ENCODE measurements around the gene GFOD2. TPM values are rescaled to one million over a fixed set of nuclear protein-coding genes. Genes with fewer than 3 reads are reported as not detected.
A peak's percentile ranks its signal among the peaks of the same experiment; 100 is the strongest.

Gene GFOD2
- total and polyA plus RNA-seq, 2 of the 13 experiments (the other 11 are each of a cell fraction or from before 2014, with no cell fraction given): 11.1 to 17.2 TPM

DNA sequence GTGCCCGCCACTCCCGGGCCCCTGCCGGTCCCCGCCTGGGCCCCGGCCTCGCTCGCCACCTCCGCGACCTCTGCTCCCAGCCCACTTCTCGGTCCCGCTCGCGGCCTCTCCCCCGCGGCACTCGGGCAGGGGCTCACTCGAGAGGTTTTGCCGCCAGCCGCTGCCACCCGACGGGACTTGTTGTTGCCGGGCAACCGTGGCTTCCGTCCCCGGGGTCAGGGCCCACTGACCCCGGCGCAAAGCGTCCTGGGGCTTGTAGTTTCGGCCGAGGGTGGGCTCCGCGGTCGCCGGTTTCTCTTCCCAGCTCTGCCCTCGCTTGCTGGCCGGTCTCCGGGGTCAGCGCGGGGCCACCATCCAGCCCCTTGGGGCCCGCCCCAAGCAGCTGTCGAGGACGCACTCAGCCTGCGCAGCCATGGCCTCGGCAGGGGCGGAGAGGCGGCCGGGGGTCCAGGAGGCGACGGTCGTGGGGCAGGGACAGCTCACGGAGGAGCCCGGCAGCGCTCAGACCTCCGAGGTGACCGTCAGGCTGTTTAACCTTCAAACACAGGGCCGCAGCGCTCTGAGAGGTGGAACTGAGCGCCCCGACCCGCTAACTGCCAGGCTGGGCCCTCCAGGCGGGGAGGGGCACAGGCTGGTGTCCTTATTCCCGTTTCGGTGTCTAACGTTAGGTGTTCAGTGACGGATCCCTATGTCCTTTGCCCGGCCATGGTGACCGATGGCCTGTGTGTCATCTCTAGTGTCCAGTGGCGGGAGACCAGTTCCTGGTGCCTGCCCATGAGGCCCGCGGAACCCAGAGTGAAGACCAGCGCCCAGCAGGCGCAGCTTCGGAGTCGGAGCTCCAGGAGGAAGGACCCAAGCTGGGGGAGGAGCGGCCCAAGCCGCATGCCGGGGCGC, 52.3 kb downstream of the GFOD2 start, which contains the start of the genes C16orf86 and ENKD1 (continued):
- TF ChIP-seq, protein P1, sequence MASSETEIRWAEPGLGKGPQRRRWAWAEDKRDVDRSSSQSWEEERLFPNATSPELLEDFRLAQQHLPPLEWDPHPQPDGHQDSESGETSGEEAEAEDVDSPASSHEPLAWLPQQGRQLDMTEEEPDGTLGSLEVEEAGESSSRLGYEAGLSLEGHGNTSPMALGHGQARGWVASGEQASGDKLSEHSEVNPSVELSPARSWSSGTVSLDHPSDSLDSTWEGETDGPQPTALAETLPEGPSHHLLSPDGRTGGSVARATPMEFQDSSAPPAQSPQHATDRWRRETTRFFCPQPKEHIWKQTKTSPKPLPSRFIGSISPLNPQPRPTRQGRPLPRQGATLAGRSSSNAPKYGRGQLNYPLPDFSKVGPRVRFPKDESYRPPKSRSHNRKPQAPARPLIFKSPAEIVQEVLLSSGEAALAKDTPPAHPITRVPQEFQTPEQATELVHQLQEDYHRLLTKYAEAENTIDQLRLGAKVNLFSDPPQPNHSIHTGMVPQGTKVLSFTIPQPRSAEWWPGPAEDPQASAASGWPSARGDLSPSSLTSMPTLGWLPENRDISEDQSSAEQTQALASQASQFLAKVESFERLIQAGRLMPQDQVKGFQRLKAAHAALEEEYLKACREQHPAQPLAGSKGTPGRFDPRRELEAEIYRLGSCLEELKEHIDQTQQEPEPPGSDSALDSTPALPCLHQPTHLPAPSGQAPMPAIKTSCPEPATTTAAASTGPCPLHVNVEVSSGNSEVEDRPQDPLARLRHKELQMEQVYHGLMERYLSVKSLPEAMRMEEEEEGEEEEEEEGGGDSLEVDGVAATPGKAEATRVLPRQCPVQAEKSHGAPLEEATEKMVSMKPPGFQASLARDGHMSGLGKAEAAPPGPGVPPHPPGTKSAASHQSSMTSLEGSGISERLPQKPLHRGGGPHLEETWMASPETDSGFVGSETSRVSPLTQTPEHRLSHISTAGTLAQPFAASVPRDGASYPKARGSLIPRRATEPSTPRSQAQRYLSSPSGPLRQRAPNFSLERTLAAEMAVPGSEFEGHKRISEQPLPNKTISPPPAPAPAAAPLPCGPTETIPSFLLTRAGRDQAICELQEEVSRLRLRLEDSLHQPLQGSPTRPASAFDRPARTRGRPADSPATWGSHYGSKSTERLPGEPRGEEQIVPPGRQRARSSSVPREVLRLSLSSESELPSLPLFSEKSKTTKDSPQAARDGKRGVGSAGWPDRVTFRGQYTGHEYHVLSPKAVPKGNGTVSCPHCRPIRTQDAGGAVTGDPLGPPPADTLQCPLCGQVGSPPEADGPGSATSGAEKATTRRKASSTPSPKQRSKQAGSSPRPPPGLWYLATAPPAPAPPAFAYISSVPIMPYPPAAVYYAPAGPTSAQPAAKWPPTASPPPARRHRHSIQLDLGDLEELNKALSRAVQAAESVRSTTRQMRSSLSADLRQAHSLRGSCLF (CRISPR knock-in tag; IDR thresholded peaks at IDR 0.05; ENCODE audit: borderline replicate concordance): no peak
- TF ChIP-seq, protein P2, sequence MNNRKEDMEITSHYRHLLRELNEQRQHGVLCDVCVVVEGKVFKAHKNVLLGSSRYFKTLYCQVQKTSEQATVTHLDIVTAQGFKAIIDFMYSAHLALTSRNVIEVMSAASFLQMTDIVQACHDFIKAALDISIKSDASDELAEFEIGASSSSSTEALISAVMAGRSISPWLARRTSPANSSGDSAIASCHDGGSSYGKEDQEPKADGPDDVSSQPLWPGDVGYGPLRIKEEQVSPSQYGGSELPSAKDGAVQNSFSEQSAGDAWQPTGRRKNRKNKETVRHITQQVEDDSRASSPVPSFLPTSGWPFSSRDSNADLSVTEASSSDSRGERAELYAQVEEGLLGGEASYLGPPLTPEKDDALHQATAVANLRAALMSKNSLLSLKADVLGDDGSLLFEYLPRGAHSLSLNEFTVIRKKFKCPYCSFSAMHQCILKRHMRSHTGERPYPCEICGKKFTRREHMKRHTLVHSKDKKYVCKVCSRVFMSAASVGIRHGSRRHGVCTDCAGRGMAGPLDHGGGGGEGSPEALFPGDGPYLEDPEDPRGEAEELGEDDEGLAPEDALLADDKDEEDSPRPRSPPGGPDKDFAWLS (CRISPR knock-in tag; IDR thresholded peaks at IDR 0.05; ENCODE audit: borderline replicate concordance): no peak
- peak; percentile 65; the same call in 1 of the 2 replicates for TF ChIP-seq HOXA5 (CRISPR knock-in tag; IDR thresholded peaks at IDR 0.05)
- no peak for TF ChIP-seq ZBTB3 (CRISPR knock-in tag; IDR thresholded peaks at IDR 0.05; ENCODE audit: borderline replicate concordance, low read depth)
- peak; percentile 79; the same call in 1 of the 2 replicates for TF ChIP-seq KLF11 (CRISPR knock-in tag; IDR thresholded peaks at IDR 0.05)
- TF ChIP-seq JARID2 (CRISPR knock-in tag; IDR thresholded peaks at IDR 0.05; ENCODE audit: insufficient replicate concordance): no peak
- peak; percentile 18; the same call in 1 of the 2 replicates for TF ChIP-seq NFKB2 (CRISPR knock-in tag; IDR thresholded peaks at IDR 0.05; ENCODE audit: borderline replicate concordance)
- peak; percentile 37; the same call in 1 of the 2 replicates for TF ChIP-seq TGIF2 (CRISPR knock-in tag; IDR thresholded peaks at IDR 0.05)
- TF ChIP-seq, protein P3, sequence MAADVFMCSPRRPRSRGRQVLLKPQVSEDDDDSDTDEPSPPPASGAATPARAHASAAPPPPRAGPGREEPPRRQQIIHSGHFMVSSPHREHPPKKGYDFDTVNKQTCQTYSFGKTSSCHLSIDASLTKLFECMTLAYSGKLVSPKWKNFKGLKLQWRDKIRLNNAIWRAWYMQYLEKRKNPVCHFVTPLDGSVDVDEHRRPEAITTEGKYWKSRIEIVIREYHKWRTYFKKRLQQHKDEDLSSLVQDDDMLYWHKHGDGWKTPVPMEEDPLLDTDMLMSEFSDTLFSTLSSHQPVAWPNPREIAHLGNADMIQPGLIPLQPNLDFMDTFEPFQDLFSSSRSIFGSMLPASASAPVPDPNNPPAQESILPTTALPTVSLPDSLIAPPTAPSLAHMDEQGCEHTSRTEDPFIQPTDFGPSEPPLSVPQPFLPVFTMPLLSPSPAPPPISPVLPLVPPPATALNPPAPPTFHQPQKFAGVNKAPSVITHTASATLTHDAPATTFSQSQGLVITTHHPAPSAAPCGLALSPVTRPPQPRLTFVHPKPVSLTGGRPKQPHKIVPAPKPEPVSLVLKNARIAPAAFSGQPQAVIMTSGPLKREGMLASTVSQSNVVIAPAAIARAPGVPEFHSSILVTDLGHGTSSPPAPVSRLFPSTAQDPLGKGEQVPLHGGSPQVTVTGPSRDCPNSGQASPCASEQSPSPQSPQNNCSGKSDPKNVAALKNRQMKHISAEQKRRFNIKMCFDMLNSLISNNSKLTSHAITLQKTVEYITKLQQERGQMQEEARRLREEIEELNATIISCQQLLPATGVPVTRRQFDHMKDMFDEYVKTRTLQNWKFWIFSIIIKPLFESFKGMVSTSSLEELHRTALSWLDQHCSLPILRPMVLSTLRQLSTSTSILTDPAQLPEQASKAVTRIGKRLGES (CRISPR knock-in tag; IDR thresholded peaks at IDR 0.05; ENCODE audit: borderline replicate concordance): peak; percentile 38; the same call in 1 of the 2 replicates
- TF ChIP-seq HNRNPLL (IDR thresholded peaks at IDR 0.05; ENCODE audit: low read depth, low read length, poor library complexity, severe bottlenecking): peak; percentile 35
- TF ChIP-seq KLF12 (CRISPR knock-in tag; IDR thresholded peaks at IDR 0.05; ENCODE audit: borderline replicate concordance): peak; percentile 16; the same call in 1 of the 2 replicates
- peak; percentile 51; the same call in 1 of the 2 replicates for TF ChIP-seq ZNF776 (CRISPR knock-in tag; IDR thresholded peaks at IDR 0.05)
- no peak; the same call in 1 of the 2 replicates for TF ChIP-seq ZNF83 (CRISPR knock-in tag; IDR thresholded peaks at IDR 0.05; ENCODE audit: borderline replicate concordance)
- TF ChIP-seq ETV5 (CRISPR knock-in tag; IDR thresholded peaks at IDR 0.05; ENCODE audit: borderline replicate concordance): peak; percentile 44; the same call in 1 of the 2 replicates
- peak; percentile 98 for TF ChIP-seq ZNF777 (CRISPR knock-in tag; IDR thresholded peaks at IDR 0.05)
- no peak for TF ChIP-seq HHEX (CRISPR knock-in tag; IDR thresholded peaks at IDR 0.05)
- 0 out of 4 replicates have a peak, but pooled peaks of 1 of the 2 experiments have one; percentile 49 for TF ChIP-seq POLR2A (IDR thresholded peaks at IDR 0.05; ENCODE audit: insufficient read depth in 1 of 2, low read depth in 2 of 2, low read length in 2 of 2)
- TF ChIP-seq ZNF343 (CRISPR knock-in tag; IDR thresholded peaks at IDR 0.05): no peak
- peak; percentile 60; the same call in 1 of the 2 replicates for TF ChIP-seq ZNF790 (CRISPR knock-in tag; IDR thresholded peaks at IDR 0.05; ENCODE audit: borderline replicate concordance)
